ENCODE measurements around the gene NTSR1. TPM values are rescaled to one million over a fixed set of nuclear protein-coding genes. Genes with fewer than 3 reads are reported as not detected.

NTSR1 gene
- total RNA-seq, 1 experiment from 2014 or later: 15.9 TPM

DNA sequence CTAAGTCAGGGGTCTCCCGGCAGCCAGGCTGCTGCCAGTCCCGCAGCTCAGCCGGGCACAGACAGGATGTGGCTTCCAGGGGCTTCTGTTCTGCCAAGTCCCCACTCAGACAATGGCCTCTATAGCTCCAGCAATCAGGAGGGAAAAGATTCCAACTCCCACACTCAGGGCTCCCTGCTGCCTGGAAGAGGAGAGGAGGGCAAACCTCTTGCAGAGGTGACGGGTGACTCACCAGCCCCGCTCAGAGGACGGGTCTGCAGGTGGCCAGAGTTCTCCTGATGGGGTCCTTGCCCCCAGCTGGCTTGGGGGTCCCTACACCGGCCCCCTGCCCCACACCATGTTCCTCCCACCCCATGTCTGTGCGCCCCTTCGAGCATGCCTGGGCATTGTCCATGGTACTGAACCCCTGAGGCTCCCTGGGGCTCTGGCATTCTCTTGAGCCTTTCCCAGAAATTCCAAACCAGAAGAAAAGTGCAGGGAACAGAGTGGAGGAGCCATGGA, 32.6 kb downstream of the NTSR1 start:
- Histone ChIP-seq H3K4me3 (ENCODE audit: low read depth, low read length, poor library complexity, severe bottlenecking) (no peak overlapping the region), H3K4me1 (ENCODE audit: insufficient read depth, low read length, poor library complexity, severe bottlenecking) (peaks cover 55% of the 10 kb centered on the region), H3K9me3 (ENCODE audit: low read depth, low read length, poor library complexity, severe bottlenecking) (no peaks in the 10 kb centered on the region), H3K36me3 (ENCODE audit: insufficient read depth, low read length, poor library complexity, severe bottlenecking) (no peaks in the 10 kb centered on the region), H3K27me3 (replicated peaks; ENCODE audit: insufficient read depth, low read depth, low read length, poor library complexity) (no peaks in the 10 kb centered on the region), H3K27ac (ENCODE audit: low read depth, low read length, poor library complexity, severe bottlenecking) (peak overlapping the region; percentile 97)
- POLR2A ChIA-PET (ENCODE audit: low non-redundant PET): no interaction called here
- TF ChIP-seq, protein P1, sequence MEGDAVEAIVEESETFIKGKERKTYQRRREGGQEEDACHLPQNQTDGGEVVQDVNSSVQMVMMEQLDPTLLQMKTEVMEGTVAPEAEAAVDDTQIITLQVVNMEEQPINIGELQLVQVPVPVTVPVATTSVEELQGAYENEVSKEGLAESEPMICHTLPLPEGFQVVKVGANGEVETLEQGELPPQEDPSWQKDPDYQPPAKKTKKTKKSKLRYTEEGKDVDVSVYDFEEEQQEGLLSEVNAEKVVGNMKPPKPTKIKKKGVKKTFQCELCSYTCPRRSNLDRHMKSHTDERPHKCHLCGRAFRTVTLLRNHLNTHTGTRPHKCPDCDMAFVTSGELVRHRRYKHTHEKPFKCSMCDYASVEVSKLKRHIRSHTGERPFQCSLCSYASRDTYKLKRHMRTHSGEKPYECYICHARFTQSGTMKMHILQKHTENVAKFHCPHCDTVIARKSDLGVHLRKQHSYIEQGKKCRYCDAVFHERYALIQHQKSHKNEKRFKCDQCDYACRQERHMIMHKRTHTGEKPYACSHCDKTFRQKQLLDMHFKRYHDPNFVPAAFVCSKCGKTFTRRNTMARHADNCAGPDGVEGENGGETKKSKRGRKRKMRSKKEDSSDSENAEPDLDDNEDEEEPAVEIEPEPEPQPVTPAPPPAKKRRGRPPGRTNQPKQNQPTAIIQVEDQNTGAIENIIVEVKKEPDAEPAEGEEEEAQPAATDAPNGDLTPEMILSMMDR (conservative IDR thresholded peaks at IDR 0.05; ENCODE audit: low read depth, low read length): no peak
- TF ChIP-seq EZH2 (IDR thresholded peaks at IDR 0.05; ENCODE audit: borderline replicate concordance, low read depth, low read length, poor library complexity, severe bottlenecking): no peak
- no TSS peak for BruUV-seq (replicated peaks)
- DNase-seq (ENCODE audit: low spot score): peak; percentile 65
- intact Hi-C loops (cut with micrococcal nuclease; ENCODE audit: unreplicated experiment): no loop called here
- CTCF ChIA-PET: no interaction called here

DNA sequence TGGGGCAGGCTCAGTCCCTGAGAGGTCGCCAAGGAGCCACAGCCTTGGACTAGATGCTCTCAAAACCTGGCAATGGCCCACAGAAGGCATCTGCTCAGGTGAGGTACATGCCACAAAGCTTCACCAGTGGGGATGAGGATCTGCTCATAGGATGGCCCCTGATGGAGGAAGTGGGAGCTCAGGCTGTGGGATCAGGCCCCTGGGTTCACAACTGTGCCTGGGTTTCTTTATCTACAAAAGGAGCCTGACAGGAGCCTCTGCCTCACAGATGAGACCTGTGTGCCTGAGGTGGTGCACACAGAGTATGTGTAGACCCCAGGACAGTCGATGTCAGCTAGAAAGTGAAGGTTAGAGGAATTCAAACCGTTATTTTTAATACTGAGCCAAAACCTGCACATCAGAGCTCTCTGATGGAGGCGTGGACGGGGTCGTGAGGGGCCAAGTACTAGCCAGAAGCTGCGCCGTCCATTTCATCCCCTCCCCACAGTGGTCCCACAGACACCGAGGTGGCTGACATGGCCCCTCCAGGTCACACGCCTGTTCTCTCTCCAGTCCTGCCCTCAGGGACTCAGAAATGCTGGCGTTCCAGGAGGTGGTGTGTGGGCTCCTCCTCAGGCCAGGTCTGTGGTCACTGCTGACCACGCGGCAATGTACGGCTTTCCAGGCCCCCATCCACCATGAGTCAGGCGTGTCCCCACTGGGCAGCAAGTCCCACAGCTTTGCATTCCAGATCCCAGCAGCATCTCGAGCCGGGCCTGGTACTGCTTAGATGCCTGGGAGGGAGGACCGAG, 33.3 kb downstream of the NTSR1 start:
- no TSS peak for BruUV-seq (replicated peaks)
- H3K9me3 ChIP-seq (ENCODE audit: low read depth, low read length, poor library complexity, severe bottlenecking): no peaks in the 10 kb centered on the region
- intact Hi-C loops (cut with micrococcal nuclease; ENCODE audit: unreplicated experiment): no loop called here
- ChIA-PET POLR2A (ENCODE audit: low non-redundant PET) (no interaction called here), CTCF (no interaction called here)
- no peaks in the 10 kb centered on the region for H3K36me3 ChIP-seq (ENCODE audit: insufficient read depth, low read length, poor library complexity, severe bottlenecking)
- no peaks in the 10 kb centered on the region for H3K27me3 ChIP-seq (replicated peaks; ENCODE audit: insufficient read depth, low read depth, low read length, poor library complexity)
- H3K4me3 ChIP-seq (ENCODE audit: low read depth, low read length, poor library complexity, severe bottlenecking): no peak overlapping the region
- peaks cover 49% of the 10 kb centered on the region for H3K4me1 ChIP-seq (ENCODE audit: insufficient read depth, low read length, poor library complexity, severe bottlenecking)
- DNase-seq (ENCODE audit: low spot score): no peak
- TF ChIP-seq, protein P1 (conservative IDR thresholded peaks at IDR 0.05; ENCODE audit: low read depth, low read length): no peak
- no peak for TF ChIP-seq EZH2 (IDR thresholded peaks at IDR 0.05; ENCODE audit: borderline replicate concordance, low read depth, low read length, poor library complexity, severe bottlenecking)
- H3K27ac ChIP-seq (ENCODE audit: low read depth, low read length, poor library complexity, severe bottlenecking): peak overlapping the region; percentile 97

DNA sequence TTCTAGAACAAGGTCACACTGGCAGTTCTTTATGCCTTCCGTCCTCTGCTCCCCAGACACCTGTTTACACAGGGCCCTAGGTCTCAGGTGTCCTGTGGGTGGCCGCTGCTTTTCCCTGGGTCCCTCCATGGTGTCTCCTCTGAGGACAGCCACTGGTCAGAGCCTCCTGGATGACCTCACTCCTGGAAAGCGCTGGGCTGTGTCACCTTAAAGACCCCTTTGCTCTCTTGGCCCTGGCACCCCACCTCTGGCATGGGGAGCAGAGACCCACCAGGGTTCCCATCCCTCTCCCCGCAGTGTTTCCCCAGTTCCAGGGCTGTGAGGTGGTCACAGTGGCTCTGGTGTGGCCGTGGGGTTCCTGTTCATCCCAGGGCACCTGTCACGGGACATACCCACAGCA, 33.9 kb downstream of the NTSR1 start:
- Histone ChIP-seq H3K27ac (ENCODE audit: low read depth, low read length, poor library complexity, severe bottlenecking) (no peak overlapping the region), H3K36me3 (ENCODE audit: insufficient read depth, low read length, poor library complexity, severe bottlenecking) (no peaks in the 10 kb centered on the region), H3K9me3 (ENCODE audit: low read depth, low read length, poor library complexity, severe bottlenecking) (no peaks in the 10 kb centered on the region), H3K4me1 (ENCODE audit: insufficient read depth, low read length, poor library complexity, severe bottlenecking) (peaks cover 43% of the 10 kb centered on the region), H3K27me3 (replicated peaks; ENCODE audit: insufficient read depth, low read depth, low read length, poor library complexity) (no peaks in the 10 kb centered on the region), H3K4me3 (ENCODE audit: low read depth, low read length, poor library complexity, severe bottlenecking) (no peak overlapping the region)
- no peak for DNase-seq (ENCODE audit: low spot score)
- no TSS peak for BruUV-seq (replicated peaks)
- ChIA-PET CTCF (no interaction called here), POLR2A (ENCODE audit: low non-redundant PET) (no interaction called here)
- intact Hi-C loops (cut with micrococcal nuclease; ENCODE audit: unreplicated experiment): no loop called here
- TF ChIP-seq, protein P1 (conservative IDR thresholded peaks at IDR 0.05; ENCODE audit: low read depth, low read length): no peak
- no peak for TF ChIP-seq EZH2 (IDR thresholded peaks at IDR 0.05; ENCODE audit: borderline replicate concordance, low read depth, low read length, poor library complexity, severe bottlenecking)
